Peyer's patch (tissue), 4 donors: ENCODE results near the gene SCGB3A1. TPM values are rescaled to one million over a fixed set of nuclear protein-coding genes. Genes with fewer than 3 reads are reported as not detected.

Experiments
- DNase-seq, 3 donors: peaks; one replicate each; pipeline ENCODE4 v3.0.0-alpha.2; 2017 to 2019
- H3K27ac ChIP-seq, 4 donors: fragments of 200-600 bp; sonication (generic); one replicate each; pipeline ENCODE4 v1.5.1; 2016 to 2019
- H3K27me3 ChIP-seq, 2 donors: fragments of 200-600 bp; sonication (generic); one replicate each; pipeline ENCODE4 v1.5.1; 2019
- H3K36me3 ChIP-seq, 3 donors: fragments of 200-600 bp; sonication (generic); one replicate each; pipeline ENCODE4 v1.5.1; 2016 to 2019
- H3K4me1 ChIP-seq, 4 donors: fragments of 200-600 bp; sonication (generic); one replicate each; pipeline ENCODE4 v1.5.1; 2016 to 2019
- H3K4me3 ChIP-seq, 4 donors: fragments of 200-600 bp; sonication (generic); 1 replicate in 3 of 4; 2 replicates in 1 of 4; pipeline ENCODE4 v1.5.1; 2016 to 2019; ENCODE audit warnings: mild to moderate bottlenecking in 1 of 4
- H3K9me3 ChIP-seq, 4 donors: fragments of 200-600 bp; sonication (generic); one replicate each; pipeline ENCODE4 v1.5.1; 2016 to 2019; ENCODE audit warnings: mild to moderate bottlenecking in 1 of 4
- CTCF ChIP-seq, 6 experiments: fragments of 450-650 bp in 4 of 6; fragments of 200-600 bp in 2 of 6; sonication (generic) in 1 of 6; IDR thresholded peaks; one replicate each; pipeline ENCODE4 v1.5.1; 2017 to 2019; ENCODE audit warnings: antibody characterized with exemption in 6 of 6, mild to moderate bottlenecking in 3 of 6, moderate library complexity in 1 of 6
- POLR2A ChIP-seq, 2 donors: fragments of 450-650 bp; IDR thresholded peaks; one replicate each; pipeline ENCODE4 v1.5.1; 2017; ENCODE audit warnings: antibody characterized with exemption in 2 of 2, mild to moderate bottlenecking in 2 of 2, moderate library complexity in 2 of 2
- total RNA-seq, 4 donors: library from RNA; depleted of rRNA; stranded (reverse); fragments of >200 nt; gene quantifications; one replicate each; pipeline ENCODE4 v1.1.0, GENCODE V29; 2016

The SCGB3A1 gene
- total RNA-seq, 4 donors from 2014 or later = not detected

- Histone ChIP-seq H3K27me3 (no peaks in the 10 kb centered on the region), H3K27ac (no peak overlapping the region), H3K9me3 (no peaks in the 10 kb centered on the region), H3K36me3 (no peaks in the 10 kb centered on the region), H3K4me3 (no peak overlapping the region), H3K4me1 (no peaks in the 10 kb centered on the region)
- TF ChIP-seq CTCF (IDR thresholded peaks at IDR 0.05) (no peak), POLR2A (IDR thresholded peaks at IDR 0.05) (no peak)
- no peak for DNase-seq
Observed at GRCh38 chr5:180611140-180611850, 20.0 kb upstream of the SCGB3A1 start.

GRCh38 chr5:180609817-180610550 lies 18.7 kb upstream of the SCGB3A1 start:
- no peak overlapping the region for H3K4me3 ChIP-seq
- H3K27ac ChIP-seq = no peak overlapping the region
- TF ChIP-seq CTCF (IDR thresholded peaks at IDR 0.05) (no peak), POLR2A (IDR thresholded peaks at IDR 0.05) (no peak)
- no peaks in the 10 kb centered on the region for H3K27me3 ChIP-seq
- H3K36me3 ChIP-seq = no peaks in the 10 kb centered on the region
- DNase-seq = no peak
- H3K4me1 ChIP-seq = no peaks in the 10 kb centered on the region
- no peaks in the 10 kb centered on the region for H3K9me3 ChIP-seq

GRCh38 chr5:180609386-180609785 lies 18.1 kb upstream of the SCGB3A1 start:
- H3K4me1 ChIP-seq = no peaks in the 10 kb centered on the region
- no peaks in the 10 kb centered on the region for H3K36me3 ChIP-seq
- TF ChIP-seq CTCF (IDR thresholded peaks at IDR 0.05) = no peak
- no peak for TF ChIP-seq POLR2A (IDR thresholded peaks at IDR 0.05)
- DNase-seq = no peak
- H3K9me3 ChIP-seq = no peaks in the 10 kb centered on the region
- no peak overlapping the region for H3K27ac ChIP-seq
- H3K27me3 ChIP-seq = no peaks in the 10 kb centered on the region
- H3K4me3 ChIP-seq = no peak overlapping the region

GRCh38 chr5:180608572-180609310 lies 17.4 kb upstream of the SCGB3A1 start:
- no peak for TF ChIP-seq CTCF (IDR thresholded peaks at IDR 0.05)
- no peak for TF ChIP-seq POLR2A (IDR thresholded peaks at IDR 0.05)
- H3K4me1 ChIP-seq = no peaks in the 10 kb centered on the region
- no peaks in the 10 kb centered on the region for H3K27me3 ChIP-seq
- no peak overlapping the region for H3K4me3 ChIP-seq
- no peaks in the 10 kb centered on the region for H3K9me3 ChIP-seq
- no peak for DNase-seq
- H3K27ac ChIP-seq = no peak overlapping the region
- no peaks in the 10 kb centered on the region for H3K36me3 ChIP-seq

- Histone ChIP-seq H3K27me3 (no peaks in the 10 kb centered on the region), H3K9me3 (no peaks in the 10 kb centered on the region), H3K27ac (no peak overlapping the region), H3K4me3 (no peak overlapping the region), H3K4me1 (no peaks in the 10 kb centered on the region), H3K36me3 (no peaks in the 10 kb centered on the region)
- TF ChIP-seq POLR2A (IDR thresholded peaks at IDR 0.05) (no peak), CTCF (IDR thresholded peaks at IDR 0.05) (no peak)
- no peak for DNase-seq
Observed at GRCh38 chr5:180607861-180608571, 16.7 kb upstream of the SCGB3A1 start.
